ENCODE results near the gene CAPZA2.

DNA sequence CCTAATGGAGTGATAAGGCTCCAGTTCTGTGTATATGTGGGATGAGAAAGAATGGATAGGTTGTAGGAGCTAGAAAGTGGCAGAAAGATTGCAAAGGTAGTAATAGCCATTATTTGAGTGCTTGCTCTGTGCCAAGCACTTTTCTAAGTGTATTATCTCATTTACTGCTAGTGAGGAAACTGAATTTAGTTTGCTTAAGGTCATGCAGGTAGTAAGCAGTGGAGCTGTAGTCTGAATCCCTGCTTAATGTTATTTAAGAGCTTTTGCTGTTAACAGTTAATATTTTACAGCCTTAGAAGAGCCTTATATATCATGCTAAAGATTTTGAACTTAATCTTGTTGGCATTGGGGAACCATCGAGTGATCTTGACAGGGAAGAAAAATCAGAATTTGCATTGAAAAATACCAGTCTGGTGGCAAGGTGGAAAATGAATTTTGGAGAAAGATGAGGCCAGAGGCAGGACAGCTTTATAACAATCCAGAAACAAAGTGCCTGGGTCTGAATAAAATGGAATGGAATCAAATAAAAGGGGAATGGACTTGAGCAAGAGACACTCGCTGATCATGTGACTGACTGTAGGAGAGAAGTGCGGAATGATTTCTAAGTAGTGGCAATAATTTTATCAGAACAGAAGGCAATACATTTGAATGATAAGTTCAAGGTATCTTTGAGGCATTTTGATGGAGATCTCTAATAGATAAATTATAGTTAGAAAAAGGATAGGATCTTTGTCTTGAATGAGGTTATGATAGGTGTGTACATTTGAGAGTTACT is 15.2 kb downstream of the CAPZA2 start:
- TF ChIP-seq, protein P1, sequence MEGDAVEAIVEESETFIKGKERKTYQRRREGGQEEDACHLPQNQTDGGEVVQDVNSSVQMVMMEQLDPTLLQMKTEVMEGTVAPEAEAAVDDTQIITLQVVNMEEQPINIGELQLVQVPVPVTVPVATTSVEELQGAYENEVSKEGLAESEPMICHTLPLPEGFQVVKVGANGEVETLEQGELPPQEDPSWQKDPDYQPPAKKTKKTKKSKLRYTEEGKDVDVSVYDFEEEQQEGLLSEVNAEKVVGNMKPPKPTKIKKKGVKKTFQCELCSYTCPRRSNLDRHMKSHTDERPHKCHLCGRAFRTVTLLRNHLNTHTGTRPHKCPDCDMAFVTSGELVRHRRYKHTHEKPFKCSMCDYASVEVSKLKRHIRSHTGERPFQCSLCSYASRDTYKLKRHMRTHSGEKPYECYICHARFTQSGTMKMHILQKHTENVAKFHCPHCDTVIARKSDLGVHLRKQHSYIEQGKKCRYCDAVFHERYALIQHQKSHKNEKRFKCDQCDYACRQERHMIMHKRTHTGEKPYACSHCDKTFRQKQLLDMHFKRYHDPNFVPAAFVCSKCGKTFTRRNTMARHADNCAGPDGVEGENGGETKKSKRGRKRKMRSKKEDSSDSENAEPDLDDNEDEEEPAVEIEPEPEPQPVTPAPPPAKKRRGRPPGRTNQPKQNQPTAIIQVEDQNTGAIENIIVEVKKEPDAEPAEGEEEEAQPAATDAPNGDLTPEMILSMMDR (IDR thresholded peaks at IDR 0.05) = no peak
- TF ChIP-seq POLR2A (IDR thresholded peaks at IDR 0.05) = no peak
